OCI-LY7 (cell line): ENCODE data around the gene TVP23A. TPM values are rescaled to one million over a fixed set of nuclear protein-coding genes. Genes with fewer than 3 reads are reported as not detected.
"Not testable (repeated sequence)": the region's sequence is repeated elsewhere in the genome, so short reads cannot be mapped to it uniquely, and the experiment has no call there.

Source experiments
- BruUV-seq: library from RNA; stranded (reverse); fragments of 400-500 nt; replicated peaks from 2 replicates; lab custom pipeline; 2021; lab: Mats Ljungman, UMichigan
- CTCF ChIA-PET: fragments of 300-600 bp; sonication (Branson Sonifier 250); formaldehyde crosslinking; loops from one replicate; lab custom pipeline; 2022; ENCODE audit warnings: antibody characterized with exemption; ENCODE audit not compliant: unreplicated experiment; lab: Charles Lee
- POLR2A ChIA-PET: fragments of 300-600 bp; sonication (Branson Sonifier 250); formaldehyde crosslinking; loops from one replicate; lab custom pipeline; 2022; ENCODE audit warnings: antibody characterized with exemption; lab: Charles Lee
- DNase-seq: peaks from one replicate; pipeline ENCODE4 v3.0.0-alpha.2; 2015; ENCODE audit warnings: low spot score
- H2AFZ ChIP-seq: fragments of 200-600 bp; sonication (generic), shearing (Covaris generic); 2 replicates; pipeline ENCODE4 v1.6.1; 2014; ENCODE audit warnings: mild to moderate bottlenecking, antibody characterized with exemption, low read length, moderate library complexity
- H3K27ac ChIP-seq: fragments of 200-600 bp; sonication (generic); 2 replicates; pipeline ENCODE4 v1.5.1; 2014; ENCODE audit warnings: mixed run types, low read depth, mild to moderate bottlenecking, moderate library complexity, low read length, inconsistent platforms; ENCODE audit not compliant: poor library complexity, severe bottlenecking
- H3K36me3 ChIP-seq: fragments of 200-600 bp; sonication (generic); 2 replicates; pipeline ENCODE4 v1.6.1; 2014; ENCODE audit warnings: mild to moderate bottlenecking, antibody characterized with exemption, low read length, moderate library complexity, mixed read lengths; ENCODE audit not compliant: insufficient read depth
- H3K4me1 ChIP-seq: fragments of 200-600 bp; sonication (generic); 2 replicates; pipeline ENCODE4 v1.5.1; 2014; ENCODE audit warnings: mild to moderate bottlenecking, low read length; ENCODE audit not compliant: insufficient read depth, poor library complexity, severe bottlenecking
- H3K4me2 ChIP-seq: fragments of 200-600 bp; sonication (generic); 2 replicates; pipeline ENCODE4 v1.6.1; 2014; ENCODE audit warnings: mild to moderate bottlenecking, low read length
- H3K4me3 ChIP-seq: fragments of 200-600 bp; sonication (generic); 2 replicates; pipeline ENCODE4 v1.5.1; 2014; ENCODE audit warnings: mild to moderate bottlenecking, low read depth, low read length; ENCODE audit not compliant: poor library complexity, severe bottlenecking
- H3K79me2 ChIP-seq: fragments of 200-600 bp; sonication (generic); 2 replicates; pipeline ENCODE4 v1.6.1; 2016; ENCODE audit warnings: low read depth, mild to moderate bottlenecking, low read length, moderate library complexity, mixed read lengths; ENCODE audit not compliant: insufficient read depth
- H3K9me2 ChIP-seq: fragments of 200-600 bp; sonication (generic); 2 replicates; pipeline ENCODE4 v1.6.1; 2016; ENCODE audit warnings: mild to moderate bottlenecking, low read length, mixed read lengths; ENCODE audit not compliant: insufficient read depth
- H3K9me3 ChIP-seq: fragments of 200-600 bp; sonication (generic); 2 replicates; pipeline ENCODE4 v1.6.1; 2014; ENCODE audit warnings: mild to moderate bottlenecking, mixed run types, low read length, mixed read lengths
- H4K20me1 ChIP-seq: fragments of 200-600 bp; sonication (generic); 2 replicates; pipeline ENCODE4 v1.6.1; 2014; ENCODE audit warnings: mild to moderate bottlenecking, antibody characterized with exemption, low read length, moderate library complexity, mixed read lengths; ENCODE audit not compliant: insufficient read depth
- CTCF ChIP-seq: fragments of 200-600 bp; sonication (generic); conservative IDR thresholded peaks from 2 replicates; pipeline ENCODE4 v1.5.1; 2014; ENCODE audit warnings: mild to moderate bottlenecking, antibody characterized with exemption, low read length, moderate library complexity, mixed read lengths
- EZH2phosphoT487 ChIP-seq: fragments of 200-600 bp; sonication (generic); IDR thresholded peaks from 2 replicates; pipeline ENCODE4 v1.6.1; 2018; ENCODE audit warnings: low read depth, borderline replicate concordance, mild to moderate bottlenecking, mixed run types, antibody characterized with exemption, low read length, moderate library complexity, mixed read lengths
- intact Hi-C: fragments of 100-400 bp; cut with micrococcal nuclease; formaldehyde crosslinking; loops from one replicate; pipeline ENCODE4 v1.10.0; 2022; ENCODE audit not compliant: unreplicated experiment
- total RNA-seq, 2 experiments: library from RNA; depleted of rRNA in 1 of 2; stranded (reverse); fragments of >200 nt in 1 of 2; shearing (Covaris generic) in 1 of 2; gene quantifications; 2 replicates each; pipeline ENCODE4 v1.2.3, GENCODE V29; 2014 to 2022

TVP23A gene
- total RNA-seq, 2 experiments from 2014 or later = 0.57 TPM; not detected in 1

DNA sequence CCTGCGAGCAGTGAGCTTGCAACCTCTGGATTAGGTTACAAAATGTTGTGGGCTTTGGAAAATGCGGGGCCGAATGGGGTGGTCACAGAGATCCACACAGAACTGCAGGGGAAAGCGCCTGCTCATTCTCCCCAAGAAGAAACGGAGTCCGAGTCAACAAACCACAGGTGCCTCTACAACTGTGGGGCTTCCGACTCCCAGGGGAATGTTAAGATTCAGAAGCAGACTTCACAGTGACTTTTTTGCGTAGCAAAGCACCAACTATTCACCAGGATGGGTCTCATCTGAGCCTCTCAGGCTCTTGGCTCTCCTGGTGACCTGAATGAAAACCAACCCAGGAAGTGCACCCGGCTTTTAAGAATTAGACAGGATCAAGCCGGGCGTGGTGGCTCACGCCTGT, 41.2 kb downstream of the TVP23A start:
- CTCF ChIA-PET = no interaction called here
- no peak overlapping the region for H3K27ac ChIP-seq
- no peaks in the 10 kb centered on the region for H3K9me3 ChIP-seq
- H4K20me1 ChIP-seq = no peaks in the 10 kb centered on the region
- no peaks in the 10 kb centered on the region for H3K36me3 ChIP-seq
- no peak for DNase-seq
- no peak overlapping the region for H2AFZ ChIP-seq
- H3K9me2 ChIP-seq = no peaks in the 10 kb centered on the region
- TF ChIP-seq CTCF = no peak
- no peak for TF ChIP-seq EZH2phosphoT487
- no peaks in the 10 kb centered on the region for H3K4me1 ChIP-seq
- POLR2A ChIA-PET = no interaction called here
- no peak overlapping the region for H3K4me3 ChIP-seq
- no peaks in the 10 kb centered on the region for H3K79me2 ChIP-seq
- H3K4me2 ChIP-seq = no peak overlapping the region
- no TSS peak for BruUV-seq
- intact Hi-C loops = no loop called here

- DNase-seq, H3K36me3 ChIP-seq, BruUV-seq, H4K20me1 ChIP-seq, H3K9me2 ChIP-seq, H3K27ac ChIP-seq, POLR2A ChIA-PET, H3K4me1 ChIP-seq, intact Hi-C loops, H3K79me2 ChIP-seq, H3K9me3 ChIP-seq, H3K4me2 ChIP-seq, H3K4me3 ChIP-seq, H2AFZ ChIP-seq, CTCF ChIA-PET: not testable (repeated sequence)
Observed at GRCh38 chr16:10776923-10777322, 41.7 kb downstream of the TVP23A start.

DNA sequence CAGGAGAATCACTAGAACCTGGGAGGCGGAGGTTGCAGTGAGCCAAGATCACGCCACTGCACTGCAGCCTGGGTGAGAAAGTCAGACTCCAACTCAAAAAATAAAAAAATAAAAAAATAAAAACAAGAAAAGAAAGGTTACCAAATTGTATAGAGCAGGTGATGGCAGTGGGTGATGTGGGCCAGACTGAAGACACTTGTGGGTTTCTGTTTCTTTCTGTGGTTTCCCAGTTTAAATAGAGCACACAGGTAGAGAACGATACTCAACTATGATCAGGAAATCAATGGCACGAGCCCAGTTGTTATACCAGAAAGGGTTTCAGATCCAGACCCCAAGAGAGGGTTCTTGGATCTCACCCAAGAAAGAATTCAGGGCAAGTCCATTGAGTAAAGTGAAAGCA, 42.3 kb downstream of the TVP23A start:
- BruUV-seq = no TSS peak
- intact Hi-C loops = no loop called here
- no peaks in the 10 kb centered on the region for H3K36me3 ChIP-seq
- H3K79me2 ChIP-seq = no peaks in the 10 kb centered on the region
- no peaks in the 10 kb centered on the region for H4K20me1 ChIP-seq
- H3K4me1 ChIP-seq = no peaks in the 10 kb centered on the region
- no peak overlapping the region for H2AFZ ChIP-seq
- ChIA-PET POLR2A (no interaction called here), CTCF (no interaction called here)
- no peak for TF ChIP-seq CTCF
- TF ChIP-seq EZH2phosphoT487 = no peak
- no peak overlapping the region for H3K27ac ChIP-seq
- no peak for DNase-seq
- no peak overlapping the region for H3K4me3 ChIP-seq
- H3K9me3 ChIP-seq = no peaks in the 10 kb centered on the region
- no peak overlapping the region for H3K4me2 ChIP-seq
- no peaks in the 10 kb centered on the region for H3K9me2 ChIP-seq
